Stomach (tissue), 4 donors: ENCODE measurements around the gene DHX57.

Source experiments
- CTCF ChIP-seq, 7 experiments: fragments of 450-650 bp in 4 of 7; fragments of 200-600 bp in 3 of 7; sonication (generic) in 3 of 7; IDR thresholded peaks; one replicate each; pipeline ENCODE4 v1.5.1; 2016 to 2019; ENCODE audit warnings: antibody characterized with exemption in 7 of 7, control low read depth in 2 of 7, mild to moderate bottlenecking in 1 of 7
- POLR2A ChIP-seq, 4 donors: fragments of 450-650 bp; IDR thresholded peaks; one replicate each; pipeline ENCODE4 v1.6.1; 2016; ENCODE audit warnings: antibody characterized with exemption in 4 of 4, control low read depth in 2 of 4, mild to moderate bottlenecking in 1 of 4, moderate library complexity in 1 of 4

- TF ChIP-seq CTCF (IDR thresholded peaks at IDR 0.05): no peak
- no peak for TF ChIP-seq POLR2A (IDR thresholded peaks at IDR 0.05)
Measured at GRCh38 chr2:38815936-38816335, 59.8 kb downstream of the DHX57 start.
